NCI-H1694 treated with DMSO at 0.1 percent for 48 hours (cell line): Measurements from ENCODE around the gene COL5A2.

Experiments
- DNase-seq: peaks from one replicate; lab custom pipeline; 2025; lab: John Stamatoyannopoulos, UW

Gene COL5A2

DNA sequence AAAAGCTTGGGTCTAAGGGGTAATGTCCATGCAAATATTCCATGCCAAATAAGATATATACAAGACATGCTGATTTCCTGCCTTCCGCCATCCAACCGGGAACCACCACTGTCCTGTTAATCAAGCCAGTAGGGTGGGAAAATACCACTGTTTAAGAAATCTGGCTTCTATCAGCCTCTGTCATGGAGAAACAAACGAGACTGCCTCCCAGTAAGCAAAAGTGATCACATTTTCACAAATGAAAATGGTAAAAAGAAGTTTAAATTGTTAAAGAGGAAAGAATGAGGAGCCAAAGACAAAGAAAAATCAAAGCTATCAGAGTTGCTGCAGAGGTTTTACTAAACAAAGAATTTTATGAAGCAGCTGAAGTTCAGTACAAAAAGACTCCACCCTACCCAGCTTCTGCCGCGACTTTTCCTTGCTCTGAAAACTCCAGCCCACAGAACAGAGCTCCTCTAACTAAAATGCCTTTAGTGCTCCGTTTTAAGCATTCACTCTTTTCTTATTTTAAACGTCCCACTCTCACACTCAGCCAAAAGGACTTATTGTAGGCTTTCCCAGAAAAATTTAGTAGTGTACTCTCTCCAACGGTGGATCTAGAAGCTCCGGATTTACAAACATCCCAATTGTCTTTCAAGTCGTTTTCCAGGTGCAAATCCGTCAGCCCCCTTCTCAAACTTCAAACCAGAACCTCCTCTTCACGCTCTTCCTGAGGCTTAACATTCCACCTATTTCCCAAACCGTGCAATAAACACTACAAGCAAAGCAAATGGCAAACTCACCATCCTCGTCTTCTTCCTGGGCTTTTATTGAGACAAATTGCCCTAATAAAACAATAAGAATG, 613 bp downstream of the COL5A2 start:
- DNase-seq: no peak

GRCh38 chr2:189178054-189178453, 1.5 kb downstream of the COL5A2 start:
- no peak for DNase-seq

DNA sequence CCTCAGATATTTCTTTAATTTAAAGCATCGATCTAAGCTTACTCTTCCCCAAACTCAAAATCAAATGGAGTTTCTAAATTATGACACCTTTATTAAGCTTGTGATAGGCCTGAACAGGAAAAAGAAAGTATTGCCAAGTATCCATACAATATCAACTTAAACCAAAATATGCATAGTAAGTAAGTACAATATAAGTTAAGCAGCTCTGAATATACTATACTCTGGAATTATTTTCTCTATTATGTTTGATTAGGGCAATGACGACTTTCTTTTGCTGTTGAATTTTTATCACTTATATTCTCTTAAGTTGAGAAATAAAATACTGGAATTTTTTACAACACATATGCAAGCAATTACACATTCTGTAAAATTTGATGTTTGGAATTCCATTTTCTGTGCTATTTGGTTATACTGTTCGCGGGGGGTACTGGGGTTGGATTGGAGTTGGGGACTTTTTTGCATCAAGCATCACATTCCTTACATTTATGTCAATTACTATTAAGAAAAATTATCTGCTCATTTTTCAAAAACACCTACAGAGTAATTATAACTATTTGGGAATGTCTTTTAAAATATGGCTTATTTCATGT, 2.2 kb downstream of the COL5A2 start:
- DNase-seq: no peak

DNA sequence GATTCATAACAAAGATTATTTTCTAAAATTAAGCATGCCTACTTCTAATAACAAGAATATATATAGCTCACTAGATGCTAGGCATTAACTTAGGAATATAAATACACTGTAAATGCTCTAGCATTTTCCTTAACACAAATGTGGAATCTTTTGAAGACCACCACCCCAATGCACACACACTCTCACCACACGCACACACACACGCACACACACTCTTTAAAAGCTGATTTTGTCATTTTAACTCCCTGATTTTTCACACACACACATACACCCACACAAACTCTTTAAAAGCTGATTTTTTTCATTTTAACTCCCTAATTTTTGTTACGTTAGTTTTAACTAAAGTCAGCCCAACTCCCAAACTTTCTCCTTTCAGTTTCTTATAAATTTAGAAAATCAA, 3.0 kb downstream of the COL5A2 start:
- DNase-seq: no peak

- DNase-seq: no peak
Observed at GRCh38 chr2:189175869-189176433, 3.6 kb downstream of the COL5A2 start.

DNA sequence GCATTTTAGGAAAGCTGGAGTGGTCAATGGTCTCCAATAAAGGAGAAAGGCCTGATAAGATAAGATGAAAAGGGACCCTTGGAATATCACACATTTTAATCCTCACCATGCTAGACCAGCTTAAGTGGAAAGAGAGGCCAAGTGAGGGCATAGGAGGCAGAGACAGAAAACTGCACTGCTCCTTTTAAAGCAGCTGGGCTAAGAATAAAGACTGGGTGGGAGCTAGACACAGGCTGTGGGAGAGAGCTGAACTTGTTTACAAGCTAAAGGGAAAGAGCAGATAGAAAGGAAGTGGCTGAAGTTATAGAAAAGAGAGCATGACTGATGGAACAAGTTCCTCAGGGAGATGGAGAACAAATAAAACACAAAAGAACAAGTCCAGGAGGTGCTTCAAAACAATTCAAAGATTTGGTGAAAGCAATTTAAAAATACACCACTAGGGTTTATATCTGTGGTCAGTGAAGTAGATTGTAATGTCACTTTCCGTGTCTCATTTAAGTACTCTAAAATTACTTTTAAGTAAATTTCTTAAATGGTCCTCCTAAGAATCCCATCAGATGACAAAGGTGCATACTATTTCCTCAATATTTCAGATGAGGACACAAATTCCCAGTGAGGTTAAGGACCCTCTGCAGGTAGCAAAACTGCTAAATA, 7.5 kb downstream of the COL5A2 start:
- no peak for DNase-seq

- no peak for DNase-seq
Observed at GRCh38 chr2:189168856-189169499, 10.6 kb downstream of the COL5A2 start.

- no peak for DNase-seq
Observed at GRCh38 chr2:189165656-189166380, 13.7 kb downstream of the COL5A2 start.

DNA sequence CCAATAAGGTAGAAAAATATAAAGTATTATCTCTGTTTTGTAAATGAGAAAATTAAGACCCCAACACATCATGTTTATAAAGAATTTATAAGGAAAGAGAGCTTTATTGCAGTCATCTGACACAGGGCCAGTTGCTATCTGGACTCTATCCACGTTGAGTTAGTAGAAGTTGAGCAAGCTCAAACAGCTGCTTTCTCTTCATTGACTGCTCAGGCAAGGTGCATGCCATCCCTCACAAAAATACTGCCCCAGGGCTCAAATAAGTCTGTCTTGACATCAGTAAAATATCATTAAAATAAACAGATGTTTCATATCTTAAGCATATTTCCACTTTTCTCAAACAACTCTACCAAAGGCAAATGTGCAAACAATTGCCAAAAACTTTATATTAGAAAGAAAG, 14.8 kb downstream of the COL5A2 start:
- no peak for DNase-seq

DNA sequence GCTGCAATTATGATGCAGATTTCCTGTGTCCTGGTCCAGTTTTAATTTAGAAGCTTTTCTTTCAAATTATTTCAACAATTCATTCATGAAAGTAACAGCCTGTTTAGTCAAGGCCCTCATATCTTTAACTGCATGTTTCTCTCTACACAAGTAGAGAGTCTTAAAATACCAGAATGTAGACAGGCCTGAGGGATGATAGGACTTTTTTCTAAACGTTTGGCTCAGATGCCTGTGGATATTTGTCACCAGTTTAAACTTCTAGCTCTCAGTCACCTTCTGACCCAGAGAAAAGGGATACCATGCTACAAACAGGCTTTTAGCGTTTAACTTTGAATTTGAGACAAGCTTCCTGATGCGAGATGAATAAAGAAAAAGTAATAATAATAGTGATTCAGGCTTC, 15.7 kb downstream of the COL5A2 start:
- DNase-seq: no peak

GRCh38 chr2:189162566-189162965, 17.0 kb downstream of the COL5A2 start:
- no peak for DNase-seq

DNA sequence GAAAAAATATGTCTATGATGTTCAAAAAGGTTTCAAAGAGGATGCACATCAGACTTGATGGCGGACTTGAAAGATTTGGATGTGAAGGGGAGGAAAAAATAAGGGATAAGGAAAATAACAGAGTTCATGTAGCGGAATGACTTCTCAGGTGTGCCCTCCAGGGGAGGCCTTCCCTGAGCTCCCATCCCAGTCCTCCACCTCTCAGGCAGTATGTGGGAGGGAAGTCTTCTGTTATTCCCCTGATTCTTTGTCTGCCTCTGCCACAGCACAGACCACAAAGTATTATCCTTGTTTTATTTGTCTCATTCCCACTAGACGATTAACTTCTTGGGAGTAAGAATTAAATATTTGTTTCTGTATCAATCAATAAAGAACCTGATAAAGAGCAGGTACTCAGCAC, 17.7 kb downstream of the COL5A2 start:
- DNase-seq: no peak

DNA sequence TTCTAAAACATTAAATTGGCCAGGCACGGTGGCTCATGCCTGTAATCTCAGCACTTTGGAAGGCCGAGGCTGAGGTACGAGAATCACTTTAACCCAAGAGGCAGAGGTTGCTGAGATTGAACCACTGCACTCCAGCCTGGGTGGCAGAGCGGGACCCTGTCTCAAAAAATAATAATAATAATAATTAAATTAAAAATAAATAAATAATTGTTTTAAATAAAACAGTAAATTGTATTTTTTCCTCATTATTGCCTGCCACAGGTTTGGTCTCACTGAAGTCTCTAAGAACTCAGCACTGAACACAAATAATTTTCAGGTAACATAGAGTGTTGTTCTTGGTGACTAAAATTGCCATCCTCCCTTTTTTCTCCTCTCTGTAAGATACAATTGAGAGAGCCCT, 19.8 kb downstream of the COL5A2 start:
- no peak for DNase-seq

- no peak for DNase-seq
Observed at GRCh38 chr2:189159273-189159672, 20.3 kb downstream of the COL5A2 start.

DNA sequence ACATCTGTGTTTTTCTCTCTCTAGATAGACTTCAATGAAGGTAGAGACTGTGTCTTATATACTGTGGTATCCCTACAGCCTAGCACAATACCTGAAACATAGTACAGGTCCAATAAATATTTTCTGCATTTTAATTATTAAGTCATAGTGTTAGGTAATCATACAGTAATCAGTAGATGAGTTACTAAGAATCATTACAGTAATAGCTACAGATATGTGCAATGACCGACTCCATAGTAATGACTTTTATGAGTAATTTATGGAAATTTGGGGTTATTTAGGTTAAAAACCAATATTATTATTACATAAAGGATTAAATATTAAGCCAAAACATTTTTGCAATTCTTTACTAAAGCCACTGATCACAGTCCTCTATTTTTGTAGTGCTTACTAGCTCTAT, 21.6 kb downstream of the COL5A2 start:
- no peak for DNase-seq

- no peak for DNase-seq
Observed at GRCh38 chr2:189157456-189157855, 22.1 kb downstream of the COL5A2 start.

DNA sequence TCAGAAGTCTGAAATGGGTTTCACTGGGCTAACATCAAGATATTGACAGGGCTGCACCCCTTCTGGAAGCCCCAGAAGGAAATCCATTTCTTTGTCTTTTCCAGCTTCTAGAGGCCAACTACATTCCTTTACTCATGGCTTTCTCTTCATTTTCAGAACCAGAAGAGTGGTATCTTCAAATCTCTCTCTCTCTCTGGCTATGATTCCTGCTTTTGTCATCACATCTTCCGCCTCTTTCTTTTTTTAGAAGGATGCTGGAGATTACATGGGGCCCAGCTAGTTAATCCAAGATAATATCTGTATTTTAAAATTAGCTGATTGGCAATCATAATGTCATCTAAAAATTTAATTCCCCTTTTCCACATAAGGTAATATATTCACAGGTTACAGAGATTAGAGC, 23.8 kb downstream of the COL5A2 start:
- no peak for DNase-seq

DNA sequence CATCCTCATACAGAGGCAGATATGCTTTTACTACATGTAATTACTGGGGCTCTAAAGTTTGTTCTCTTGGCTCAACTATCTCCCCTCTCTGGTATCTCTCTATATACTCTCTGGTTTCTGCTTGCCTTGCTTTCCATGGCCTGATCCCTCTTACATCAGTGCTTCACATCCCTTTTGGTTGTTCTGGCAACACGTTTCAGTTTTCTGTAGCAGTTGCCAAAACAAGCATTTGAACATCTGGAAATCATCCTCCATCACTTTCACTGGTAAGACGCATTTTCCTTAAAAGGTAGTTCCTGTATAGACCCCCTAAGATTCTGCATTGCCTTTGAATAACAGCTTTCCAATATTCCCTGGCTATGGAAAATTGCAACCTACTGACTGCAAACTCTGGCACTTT, 25.9 kb downstream of the COL5A2 start:
- DNase-seq: no peak

GRCh38 chr2:189152483-189152882, 27.1 kb downstream of the COL5A2 start:
- DNase-seq: no peak

DNA sequence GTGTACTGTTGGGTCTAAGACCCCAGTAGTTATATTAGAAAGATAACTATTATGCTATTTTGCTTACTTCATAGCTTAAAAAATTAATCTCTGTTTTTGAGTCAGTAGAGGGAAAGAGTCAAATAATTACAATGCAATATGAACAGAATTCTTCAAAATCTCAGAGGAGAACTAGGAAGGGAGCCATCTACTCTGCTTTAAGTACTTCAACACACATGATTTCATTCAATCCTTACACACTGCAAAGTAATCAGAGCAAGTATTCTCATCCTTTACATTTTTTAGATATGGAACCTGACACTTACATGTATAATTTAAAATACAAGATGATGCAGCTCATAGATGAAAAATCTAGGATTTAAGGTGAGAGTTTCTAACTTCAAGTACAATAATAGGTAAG, 27.7 kb downstream of the COL5A2 start:
- DNase-seq: no peak

DNA sequence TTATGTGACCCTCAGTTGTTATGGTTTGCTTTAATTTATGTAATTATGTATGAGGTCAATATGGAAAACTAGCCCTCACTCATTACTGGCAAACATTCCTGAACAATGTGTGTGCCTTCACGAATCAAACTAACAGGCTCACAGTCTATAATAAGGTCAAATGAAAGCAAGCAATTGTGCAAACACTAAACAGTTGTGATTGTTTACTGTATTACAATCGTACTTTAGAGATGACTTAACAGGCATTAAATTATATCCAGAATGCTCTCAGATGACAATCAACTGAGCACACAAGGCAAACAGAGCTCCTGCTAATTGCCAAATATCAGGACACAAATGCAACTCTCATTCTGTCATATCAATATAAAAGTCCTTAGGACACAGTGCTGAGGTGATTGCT, 29.5 kb downstream of the COL5A2 start:
- DNase-seq: no peak

- no peak for DNase-seq
Observed at GRCh38 chr2:189147989-189148388, 31.6 kb downstream of the COL5A2 start.
